Bronchial epithelial cell (primary cell): ENCODE results near the gene PTPRN2. TPM values are rescaled to one million over a fixed set of nuclear protein-coding genes. Genes with fewer than 3 reads are reported as not detected.

Experiments used
- DNase-seq: peaks from one replicate; pipeline ENCODE4 v3.0.0-alpha.2; 2010; ENCODE audit warnings: low read depth
- FAIRE-seq: peaks from 2 replicates; lab custom pipeline; 2011; peaks lifted over from hg19 to GRCh38; lab: Jason Lieb, UNC
- H3K27me3 ChIP-seq: 2 replicates; pipeline ENCODE4 v1.5.1; 2011; ENCODE audit warnings: low read length; ENCODE audit not compliant: control insufficient read depth, insufficient read depth
- H3K36me3 ChIP-seq: 2 replicates; pipeline ENCODE4 v1.5.1; 2011; ENCODE audit warnings: low read length; ENCODE audit not compliant: control insufficient read depth, insufficient read depth
- H3K4me3 ChIP-seq: 2 replicates; pipeline ENCODE4 v1.5.1; 2011; ENCODE audit warnings: mild to moderate bottlenecking, low read depth, low read length, control low read depth
- CTCF ChIP-seq: IDR thresholded peaks from 2 replicates; pipeline ENCODE4 v1.5.1; 2011; ENCODE audit warnings: mild to moderate bottlenecking, moderate library complexity, low read length, control low read depth, inconsistent platforms; ENCODE audit not compliant: insufficient read depth, severe bottlenecking
- total RNA-seq: library from RNA; depleted of rRNA; stranded (reverse); fragments of >200 nt; gene quantifications from 2 replicates; pipeline ENCODE4 v1.2.1, GENCODE V29; 2014

The PTPRN2 gene
- total RNA-seq, 1 donor from 2014 or later, result 1.1 TPM

DNA sequence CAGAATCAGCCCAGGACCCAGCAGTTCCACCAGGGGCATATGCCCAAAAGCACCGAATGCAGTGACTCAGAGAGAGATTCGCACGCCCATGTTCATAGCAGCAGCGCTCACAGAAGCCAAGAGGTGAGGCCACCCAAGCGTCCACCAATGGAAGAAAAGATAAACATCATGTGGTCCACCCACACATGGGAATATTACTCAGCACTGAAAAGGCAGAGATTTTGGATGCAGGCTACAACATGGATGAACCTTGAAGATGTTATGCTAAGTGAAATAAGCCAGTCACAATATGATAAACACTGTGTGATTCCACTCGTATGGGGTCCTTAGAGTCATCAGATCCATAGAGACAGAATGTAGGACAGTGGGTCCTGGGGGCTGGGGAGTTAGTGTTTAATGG, 823.4 kb downstream of the PTPRN2 start:
- Histone ChIP-seq H3K4me3 (no peak overlapping the region), H3K27me3 (no peaks in the 10 kb centered on the region), H3K36me3 (no peaks in the 10 kb centered on the region)
- TF ChIP-seq CTCF, result no peak
- FAIRE-seq (no peak), DNase-seq (no peak)

GRCh38 chr7:157763279-157764000, 824.2 kb downstream of the PTPRN2 start:
- Histone ChIP-seq H3K4me3 (no peak overlapping the region), H3K36me3 (no peaks in the 10 kb centered on the region), H3K27me3 (no peaks in the 10 kb centered on the region)
- DNase-seq (no peak), FAIRE-seq (no peak)
- no peak for TF ChIP-seq CTCF

GRCh38 chr7:157762824-157763223, 824.8 kb downstream of the PTPRN2 start:
- DNase-seq, result no peak
- no peak overlapping the region for H3K4me3 ChIP-seq
- no peak for FAIRE-seq
- H3K27me3 ChIP-seq, result no peaks in the 10 kb centered on the region
- H3K36me3 ChIP-seq, result no peaks in the 10 kb centered on the region
- no peak for TF ChIP-seq CTCF

DNA sequence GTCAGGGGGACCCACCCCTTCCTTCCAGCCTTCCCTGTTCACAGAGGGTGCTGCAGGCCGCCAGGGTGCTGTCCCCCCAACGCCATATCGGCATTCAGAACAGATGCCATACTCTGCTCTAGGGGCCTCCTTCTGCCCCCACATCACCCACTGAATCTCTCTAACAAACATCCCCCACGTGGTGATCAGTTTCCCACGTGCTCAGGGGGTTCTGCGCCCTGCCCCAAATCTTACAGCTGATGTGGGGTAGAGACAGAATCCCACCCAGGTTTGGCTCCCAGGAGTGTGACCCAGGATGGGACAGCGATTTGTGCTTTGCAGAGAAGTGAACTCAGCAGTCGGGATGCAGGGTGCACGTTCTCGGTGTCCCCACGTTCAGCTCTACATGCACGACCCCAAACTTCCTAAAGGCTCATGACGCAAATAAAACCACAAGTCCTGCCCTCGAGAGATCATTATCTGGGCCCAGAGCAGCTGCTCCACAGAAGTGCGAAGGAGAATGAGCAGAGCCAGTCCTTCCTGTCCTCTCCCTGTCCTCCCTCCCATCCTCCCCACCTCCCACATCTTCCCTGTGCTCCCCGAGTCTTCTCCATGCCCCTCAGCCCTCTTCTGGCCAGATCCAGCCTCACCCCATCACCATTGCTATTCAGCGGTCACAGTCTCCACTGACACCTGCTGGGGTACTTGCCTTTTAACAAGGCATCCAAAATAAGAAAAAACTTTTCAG, 827.5 kb downstream of the PTPRN2 start:
- no peak for FAIRE-seq
- no peak for TF ChIP-seq CTCF
- H3K36me3 ChIP-seq, result no peaks in the 10 kb centered on the region
- no peak for DNase-seq
- H3K27me3 ChIP-seq, result no peaks in the 10 kb centered on the region
- no peak overlapping the region for H3K4me3 ChIP-seq

DNA sequence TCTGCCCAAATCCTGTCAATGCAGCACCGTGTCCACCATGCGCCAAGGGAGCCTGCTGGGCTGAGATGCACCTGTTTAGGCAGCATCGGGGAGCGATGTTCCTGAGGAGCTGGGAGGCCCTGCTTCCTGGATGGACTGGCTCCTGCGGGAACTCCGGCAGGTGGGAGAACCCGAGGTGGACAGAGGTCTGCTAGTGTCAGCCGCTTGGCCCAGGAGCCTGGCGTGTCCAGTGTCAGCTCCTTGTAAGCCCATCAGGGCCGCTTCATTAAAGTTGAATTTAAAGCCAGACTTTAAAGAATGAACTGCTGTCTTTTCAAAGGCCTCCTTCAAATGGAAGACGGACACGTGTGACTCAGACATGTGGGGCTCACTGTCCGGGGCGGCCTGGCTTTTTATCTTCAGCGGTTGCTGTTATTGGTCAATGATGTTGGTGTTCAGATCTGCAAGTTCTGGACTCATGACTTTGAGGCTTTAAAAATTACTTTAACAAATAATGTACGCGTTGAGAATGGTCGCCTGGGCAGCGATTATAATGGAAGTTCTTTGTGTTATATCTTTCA, 828.3 kb downstream of the PTPRN2 start:
- H3K36me3 ChIP-seq, result no peaks in the 10 kb centered on the region
- H3K4me3 ChIP-seq, result no peak overlapping the region
- no peak for TF ChIP-seq CTCF
- H3K27me3 ChIP-seq, result no peaks in the 10 kb centered on the region
- FAIRE-seq (no peak), DNase-seq (no peak)
